GM12873 (cell line): ENCODE results near the gene SIDT1.

ENCODE experiments used
- CTCF ChIP-seq: IDR thresholded peaks from 2 replicates; pipeline ENCODE4 v1.5.1; 2012; ENCODE audit warnings: low read depth, mild to moderate bottlenecking, moderate library complexity, low read length, control low read depth; ENCODE audit not compliant: insufficient read depth; ENCODE audit errors: missing control alignments

SIDT1 gene

GRCh38 chr3:113531826-113532697 lies at the start of gene SIDT1:
Gene SIDT1 (plus strand): TSS chr3:113532555. CDS start chr3:113533022, 467 bp downstream.
- TF ChIP-seq CTCF, result peak; percentile 13

GRCh38 chr3:113485161-113485609 lies 47.2 kb upstream of the SIDT1 start:
- no peak for TF ChIP-seq CTCF

GRCh38 chr3:113495035-113495434 lies 37.3 kb upstream of the SIDT1 start:
- peak; percentile 51 for TF ChIP-seq CTCF

GRCh38 chr3:113496924-113497323 lies 35.4 kb upstream of the SIDT1 start:
- TF ChIP-seq CTCF, result no peak

GRCh38 chr3:113498221-113499005 lies 33.9 kb upstream of the SIDT1 start:
- TF ChIP-seq CTCF, result no peak

- no peak for TF ChIP-seq CTCF
These were observed 33.3 kb upstream of the SIDT1 start for GRCh38 chr3:113499081-113499480.

GRCh38 chr3:113501597-113501996 lies 30.8 kb upstream of the SIDT1 start:
- no peak for TF ChIP-seq CTCF
